Activated CD4-positive, alpha-beta T cell treated with anti-CD3 and anti-CD28 coated beads, Interleukin-10, Interleukin-2, amounts not matched to agents 100 ng/mL and 50 ng/mL, durations not matched to agents 16 hours and 8 hours (primary cell): ENCODE measurements around the gene POLD3.

Experiments
- DNase-seq: peaks from one replicate; pipeline ENCODE4 v3.0.0-alpha.2; 2020

POLD3 gene

DNA sequence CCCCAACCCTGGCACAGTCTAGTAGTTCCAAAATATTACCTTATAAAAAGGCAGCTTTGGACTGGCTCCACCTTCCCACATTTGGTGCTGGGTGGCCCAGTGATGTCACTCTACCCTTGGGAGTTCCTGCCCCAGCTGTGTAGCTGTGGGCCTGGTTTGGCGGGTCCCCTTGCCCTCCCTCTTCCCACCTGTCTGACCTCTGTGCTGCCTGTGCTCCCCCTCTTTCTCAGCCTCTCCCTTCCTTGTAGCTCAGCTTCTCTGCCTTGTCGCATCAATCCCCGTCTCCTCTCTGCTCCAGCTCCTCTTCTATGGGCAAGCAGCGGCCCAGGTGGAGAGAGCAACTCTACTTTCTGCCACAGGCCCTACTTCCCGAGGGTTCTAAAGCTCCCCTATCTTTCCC, 84.2 kb downstream of the POLD3 start:
- no peak for DNase-seq

DNA sequence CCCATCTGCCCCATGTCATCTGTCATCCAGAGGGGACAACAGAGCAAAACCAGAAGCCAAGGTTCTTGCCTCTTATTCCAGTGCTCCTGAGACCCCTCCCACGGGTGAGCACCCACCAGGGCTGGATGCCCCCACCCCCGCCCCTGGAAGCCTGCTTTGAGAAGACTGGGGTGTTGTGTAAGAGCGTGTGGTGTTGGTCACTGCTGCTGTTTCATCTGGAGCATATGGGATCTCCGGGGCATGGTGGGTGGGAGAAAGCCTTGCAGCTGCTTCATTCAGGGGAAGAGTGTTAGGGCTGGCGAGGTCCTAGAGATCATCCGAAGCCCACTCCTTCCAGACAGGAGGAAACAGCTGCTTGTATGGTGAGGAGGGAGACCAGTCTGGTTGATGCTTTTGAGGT, 84.7 kb downstream of the POLD3 start:
- no peak for DNase-seq

DNA sequence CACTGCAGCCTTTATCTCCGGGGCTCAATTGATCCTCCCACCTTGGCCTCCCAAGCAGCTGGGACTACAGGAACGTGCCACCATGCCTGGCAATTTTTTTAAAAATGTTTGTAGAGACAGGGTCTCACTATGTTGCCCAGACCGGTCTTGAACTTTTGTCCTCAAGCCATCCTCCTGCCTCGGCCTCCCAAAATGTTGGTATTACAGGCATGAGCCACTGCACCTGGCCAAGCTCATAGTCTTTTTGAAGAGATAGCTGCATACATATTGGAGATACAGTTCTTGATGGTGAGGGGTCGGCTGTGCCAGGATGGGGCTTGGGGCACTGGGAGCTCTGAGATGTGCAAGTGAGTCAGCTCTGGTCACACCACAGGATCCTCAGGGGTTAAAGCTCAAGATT, 85.7 kb downstream of the POLD3 start:
- DNase-seq: no peak

DNA sequence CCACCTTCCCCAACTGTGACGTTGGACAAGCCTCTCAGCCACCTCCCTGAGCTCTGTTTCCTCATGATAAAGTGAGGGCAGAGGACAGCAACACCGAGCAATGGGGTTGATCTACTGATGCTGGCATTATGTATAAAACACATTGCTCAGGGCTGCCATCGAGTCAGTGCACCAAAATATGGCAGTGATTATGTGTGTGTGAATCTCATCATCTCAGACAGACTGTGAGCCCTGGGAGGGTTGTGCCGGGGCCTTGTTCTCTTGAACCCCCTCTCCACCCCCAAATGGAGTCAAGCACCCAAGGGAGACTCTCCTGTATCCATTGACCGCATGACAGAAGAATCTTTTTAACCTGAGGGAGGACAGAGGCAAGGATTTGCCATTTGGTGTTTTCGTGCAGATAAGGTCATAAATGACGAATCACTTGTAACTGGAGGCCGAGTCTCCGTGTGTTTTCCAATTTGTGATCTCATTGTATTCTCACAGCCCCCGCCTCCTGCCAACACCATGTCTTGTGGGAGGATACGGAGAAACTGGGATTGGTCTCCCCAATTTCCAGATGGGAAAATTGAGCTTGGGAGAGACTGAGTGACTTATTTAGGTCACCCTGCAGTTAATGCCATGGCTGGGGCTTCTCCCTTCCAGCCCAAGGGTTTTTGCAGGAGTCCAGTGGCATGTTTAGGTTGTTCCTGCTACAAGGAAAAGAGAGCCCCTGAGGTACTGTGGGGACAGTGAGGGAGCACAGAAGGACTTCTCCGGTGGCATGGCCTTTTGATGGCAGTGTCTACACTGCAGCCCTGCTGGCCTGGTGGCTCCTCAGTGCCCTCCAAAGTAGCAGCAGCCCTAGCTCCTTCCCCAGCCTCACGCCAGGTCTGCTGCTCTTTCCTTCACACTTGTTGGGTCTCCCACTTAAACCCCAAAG, 86.5 kb downstream of the POLD3 start:
- no peak for DNase-seq

DNA sequence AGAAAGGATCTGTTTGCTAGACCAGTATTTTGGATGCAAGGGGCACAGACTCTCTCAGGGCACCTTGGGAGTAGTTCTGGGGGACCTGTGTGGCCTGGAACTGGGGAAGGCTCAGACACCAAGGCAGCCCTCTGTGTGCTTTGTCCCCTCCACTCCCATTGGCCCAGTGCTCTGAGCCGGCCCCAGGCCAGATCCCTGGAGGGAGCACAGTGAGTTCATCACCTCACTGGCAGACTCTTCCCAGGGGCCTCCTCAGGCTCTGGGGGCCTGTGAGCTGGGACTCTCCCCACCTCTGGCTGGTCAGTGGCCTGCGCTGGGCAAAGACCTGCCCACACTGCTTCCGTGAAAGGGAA, 87.1 kb downstream of the POLD3 start:
- no peak for DNase-seq

DNA sequence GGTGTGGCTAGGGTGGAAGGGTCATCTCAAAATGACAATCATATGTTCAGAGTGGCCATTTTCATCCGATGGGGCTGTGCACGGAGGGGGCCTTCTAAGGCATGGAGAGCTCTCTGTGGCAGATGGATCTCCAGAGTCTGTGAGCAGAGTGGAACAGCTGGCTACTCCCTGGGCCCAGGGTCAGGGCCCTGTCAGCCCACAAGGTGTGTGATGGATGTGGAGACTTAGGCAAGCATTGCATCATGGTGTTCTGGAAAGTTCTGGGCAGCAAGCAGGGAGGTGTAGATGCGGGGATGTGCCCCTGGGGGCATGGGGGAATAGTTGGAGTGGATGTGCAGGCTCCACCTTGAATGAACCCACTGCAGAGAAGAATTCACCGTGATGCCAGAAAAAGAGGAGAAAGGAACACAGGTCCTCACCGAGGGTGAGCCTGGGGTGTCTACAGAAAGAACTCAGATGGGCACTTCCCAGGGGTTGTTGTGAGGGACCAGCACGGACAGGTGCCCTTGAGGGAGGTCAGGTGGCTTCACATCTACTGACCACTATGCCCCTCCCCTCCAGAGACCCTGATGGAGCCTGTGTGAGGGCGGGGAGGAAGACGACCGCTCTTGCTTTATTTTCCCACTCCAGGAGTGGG, 87.8 kb downstream of the POLD3 start:
- no peak for DNase-seq

DNA sequence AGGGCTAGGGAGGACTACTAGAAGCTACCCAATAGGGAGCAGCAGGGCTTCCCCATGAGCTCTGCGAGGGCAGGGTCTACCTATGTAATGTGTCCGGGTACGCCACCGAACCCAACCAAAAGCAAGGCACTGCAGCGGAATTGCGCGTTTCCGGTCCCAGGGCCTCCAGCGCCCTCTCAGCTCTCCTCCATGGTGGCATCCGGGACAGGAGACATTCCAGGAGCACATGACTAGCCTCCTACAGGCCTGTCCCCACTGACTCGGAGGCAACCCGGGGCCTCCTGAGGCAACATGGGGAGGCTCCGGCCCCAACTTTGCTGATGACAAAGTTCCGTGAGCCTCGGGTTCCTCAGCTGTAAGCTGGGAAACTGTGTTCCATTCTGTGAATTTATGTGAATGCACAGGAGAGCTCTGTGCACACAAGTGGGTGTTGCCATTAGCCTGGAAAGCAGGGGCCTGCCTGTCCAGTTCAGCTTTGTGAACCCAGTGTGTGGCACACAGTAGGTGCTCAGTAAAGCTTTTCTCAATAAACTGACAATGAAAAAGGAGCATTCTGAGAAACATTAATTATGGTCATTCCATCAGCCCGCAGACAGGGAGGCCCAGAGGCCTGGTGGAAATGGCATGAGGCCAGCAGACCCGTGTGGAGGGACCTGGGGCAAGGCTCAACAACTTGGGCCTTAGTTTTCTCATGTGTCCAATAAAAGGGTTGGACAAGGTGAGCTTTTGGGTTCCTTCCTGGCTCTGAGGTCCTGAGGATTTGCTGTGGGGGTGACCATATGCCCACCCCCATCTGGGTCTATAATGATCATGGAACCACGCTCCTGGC, 88.5 kb downstream of the POLD3 start:
- no peak for DNase-seq

DNA sequence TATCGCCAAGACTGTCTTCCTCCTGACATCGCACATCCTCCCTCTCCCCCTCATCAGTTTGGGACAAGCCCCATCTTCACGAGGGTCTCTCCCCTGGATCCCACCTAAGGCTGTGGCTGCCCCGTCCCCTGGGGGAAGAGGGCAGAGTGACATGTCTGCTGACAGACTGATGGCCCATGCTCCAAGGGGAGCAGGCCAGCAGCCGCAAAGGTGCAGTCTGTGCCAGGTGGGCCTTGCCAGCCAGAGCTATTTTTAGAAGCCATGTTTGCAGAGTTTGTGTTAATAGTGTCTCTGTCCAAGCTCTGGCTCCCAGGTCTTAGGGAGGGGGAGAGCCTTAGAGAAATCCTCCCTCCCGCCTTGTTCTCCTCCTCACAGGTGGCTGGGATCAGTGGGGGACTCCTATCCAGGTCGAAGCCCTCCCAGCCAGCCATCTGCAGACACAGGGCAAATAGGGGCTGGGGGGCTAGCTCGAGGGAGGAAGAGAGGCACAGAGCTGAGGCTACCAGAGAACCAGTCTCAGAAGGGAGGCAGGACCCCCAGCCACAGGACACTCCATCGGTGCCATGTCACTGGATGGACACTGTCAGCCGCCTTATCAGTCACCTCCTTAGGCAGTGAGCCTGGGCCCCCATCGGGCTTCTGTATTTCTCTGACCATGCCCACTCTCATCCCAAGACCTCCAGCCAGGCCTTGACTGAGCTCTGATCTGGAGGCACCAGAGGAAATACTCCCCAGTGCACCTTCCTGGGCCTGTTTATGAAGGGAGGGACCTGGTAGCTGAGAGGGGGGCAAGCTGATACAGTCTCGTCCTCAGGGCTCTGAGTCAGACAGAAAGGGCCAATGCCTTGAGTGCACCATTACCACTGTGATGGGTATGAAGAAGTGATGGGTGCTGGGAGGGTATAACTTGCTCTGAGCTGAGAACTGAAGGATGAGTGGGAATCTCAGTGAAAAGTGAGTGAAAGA, 89.6 kb downstream of the POLD3 start:
- no peak for DNase-seq

DNA sequence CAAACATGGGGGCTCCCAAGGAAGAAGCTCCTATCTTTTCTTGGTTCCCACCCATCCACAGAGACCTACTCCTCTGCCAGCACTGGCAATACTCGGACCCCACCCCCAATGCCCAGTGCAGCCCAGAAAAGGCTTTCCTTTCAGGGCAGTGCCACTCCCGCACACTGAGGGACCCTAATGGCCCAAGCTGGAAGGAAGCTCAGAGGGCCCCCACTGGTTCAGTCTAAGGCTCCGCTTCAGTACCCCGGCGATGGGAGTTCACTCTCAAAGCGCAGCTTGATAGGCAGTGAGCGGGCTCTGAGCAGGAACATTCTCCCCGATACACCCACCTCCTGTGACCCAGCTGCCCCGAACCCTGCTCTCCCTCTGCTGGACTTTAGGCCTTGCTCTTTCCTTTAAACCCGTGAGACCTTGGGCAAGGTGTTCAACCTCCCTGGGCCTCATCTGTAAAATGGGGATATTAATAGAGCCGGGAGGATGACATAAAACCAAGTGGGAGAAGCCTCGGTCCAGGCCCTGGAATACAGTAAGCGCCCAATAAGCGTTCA, 90.4 kb downstream of the POLD3 start:
- DNase-seq: no peak

DNA sequence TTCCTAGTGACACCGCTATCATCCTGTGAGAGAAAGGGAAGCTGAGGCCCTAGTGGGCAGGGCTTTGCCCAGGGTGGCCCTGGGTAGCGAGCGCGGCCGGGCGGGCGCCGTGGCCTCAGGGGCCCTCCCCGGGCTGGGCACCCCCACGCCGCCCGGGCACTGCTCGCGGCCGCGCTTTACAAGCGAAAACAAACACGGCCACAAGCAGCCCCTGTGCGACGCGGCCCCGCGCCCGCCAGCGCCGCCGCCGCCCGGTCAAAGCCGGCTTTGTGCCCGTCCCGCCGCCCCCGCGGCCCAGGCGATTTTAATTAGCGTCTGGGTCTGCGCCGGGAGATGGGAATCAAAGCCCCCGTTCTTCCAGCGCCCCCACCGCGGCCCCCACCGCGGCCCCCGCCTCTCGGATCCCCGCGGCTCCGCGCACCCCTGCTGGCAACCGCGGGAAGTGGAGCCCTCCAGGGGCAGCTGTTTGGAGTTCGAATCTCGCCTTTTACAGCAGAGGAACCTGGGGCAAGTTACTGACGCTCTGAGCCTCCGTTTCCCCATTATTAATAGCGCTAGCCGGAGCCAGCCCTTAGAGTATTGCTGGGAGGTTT, 91.0 kb downstream of the POLD3 start:
- DNase-seq: peak; percentile 6

DNA sequence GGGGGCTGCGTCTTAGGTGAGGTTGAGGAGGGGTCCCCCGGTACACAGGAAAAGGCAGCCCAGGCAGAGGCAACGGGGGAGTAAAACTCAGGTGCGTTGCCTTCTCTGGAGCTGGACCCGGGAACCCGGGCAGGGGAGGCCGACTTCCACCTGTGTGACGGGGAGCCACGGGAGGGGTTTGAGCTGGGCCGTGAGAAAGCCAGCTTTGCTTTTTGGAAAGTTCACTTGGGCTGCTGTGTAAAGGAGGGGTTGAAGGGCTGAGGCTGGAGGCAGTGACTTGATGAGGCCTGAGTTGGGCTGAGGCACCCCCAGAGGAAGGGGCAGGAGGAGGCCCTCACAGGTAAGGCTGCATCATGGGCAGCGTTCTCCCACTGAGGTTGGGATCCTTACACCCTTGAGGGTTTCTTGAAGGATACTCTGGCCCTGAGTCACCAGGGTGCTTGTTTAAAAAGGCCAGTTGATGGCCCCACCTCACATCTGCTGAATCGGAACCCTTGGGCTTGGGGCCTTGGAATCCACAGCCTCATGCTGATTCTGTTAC, 91.6 kb downstream of the POLD3 start:
- no peak for DNase-seq

DNA sequence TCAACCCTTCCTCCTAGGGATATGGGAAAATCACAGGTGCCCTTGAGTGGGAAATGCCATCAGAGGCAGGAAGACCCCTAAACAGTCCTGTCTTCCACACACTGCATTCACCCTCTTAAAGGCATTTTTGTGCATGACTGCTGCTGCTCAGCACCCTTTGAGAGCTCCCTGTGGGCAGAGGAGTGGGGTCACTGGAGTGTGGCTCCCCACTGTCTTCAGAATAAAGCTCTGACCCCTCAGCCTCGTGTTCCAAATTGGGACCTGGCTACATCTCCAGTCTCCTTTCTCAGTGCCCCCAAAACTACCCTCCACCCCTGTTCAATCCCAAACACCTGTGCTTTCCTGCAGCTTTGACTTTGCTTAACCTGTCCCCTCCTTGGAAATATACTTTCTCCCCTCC, 92.3 kb downstream of the POLD3 start:
- DNase-seq: no peak

DNA sequence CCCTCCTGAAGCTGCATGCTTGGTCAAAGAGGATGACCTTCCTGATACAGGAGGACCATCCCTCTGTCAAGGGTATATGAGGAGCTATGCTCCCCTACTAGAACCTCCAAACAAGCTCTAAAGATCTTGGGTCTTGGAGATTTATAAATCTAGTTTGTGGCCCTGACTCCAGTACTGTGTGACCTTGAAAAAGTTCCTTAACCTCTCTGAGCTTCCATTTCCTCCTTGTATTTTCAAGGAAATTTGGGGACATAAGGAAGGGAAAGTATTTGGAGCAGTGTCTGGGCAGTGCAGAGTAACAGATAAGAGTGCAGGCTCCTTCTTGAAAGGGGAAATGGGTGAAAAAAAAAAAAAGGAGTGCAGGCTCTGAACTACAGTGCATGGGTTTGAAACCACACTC, 93.0 kb downstream of the POLD3 start:
- no peak for DNase-seq

DNA sequence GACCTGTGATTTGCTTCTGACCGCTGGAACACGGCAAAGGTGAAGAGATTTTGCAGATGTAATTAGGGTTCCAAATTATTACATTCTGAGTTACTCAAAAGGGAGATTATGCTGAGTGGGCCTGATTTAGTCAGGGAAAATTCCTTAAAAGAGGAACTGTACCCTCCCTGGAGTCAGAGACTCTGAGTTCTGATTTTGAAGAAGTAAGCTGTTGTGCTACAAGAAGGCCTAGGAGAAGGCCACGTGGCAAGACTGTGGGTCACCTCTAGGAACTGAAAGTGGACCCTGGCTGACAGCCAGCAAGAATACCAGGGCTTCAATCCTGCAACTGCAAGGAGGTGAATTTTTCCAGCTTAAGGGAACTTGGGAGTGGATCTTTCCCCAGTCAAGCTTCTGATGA, 93.5 kb downstream of the POLD3 start:
- no peak for DNase-seq

DNA sequence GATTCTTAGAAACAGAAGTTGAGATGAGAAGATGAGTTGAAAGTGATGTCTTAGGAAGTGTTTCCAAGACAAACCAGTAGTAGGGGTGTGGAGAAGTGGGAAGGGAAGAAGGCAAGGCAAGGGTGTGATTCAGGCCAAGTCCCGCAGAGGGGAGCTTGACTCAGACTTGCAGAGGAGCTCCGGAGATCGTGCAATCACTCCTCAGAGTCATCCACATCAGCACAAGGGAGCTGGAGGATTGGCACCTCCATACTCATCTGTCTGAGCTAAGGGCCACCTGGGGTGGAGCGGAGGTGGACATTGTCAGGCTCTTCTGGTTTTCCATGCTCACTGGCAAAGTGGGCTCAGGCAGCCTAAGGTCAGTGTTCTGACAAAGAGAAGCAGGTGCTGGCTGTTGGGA, 94.4 kb downstream of the POLD3 start:
- DNase-seq: no peak

DNA sequence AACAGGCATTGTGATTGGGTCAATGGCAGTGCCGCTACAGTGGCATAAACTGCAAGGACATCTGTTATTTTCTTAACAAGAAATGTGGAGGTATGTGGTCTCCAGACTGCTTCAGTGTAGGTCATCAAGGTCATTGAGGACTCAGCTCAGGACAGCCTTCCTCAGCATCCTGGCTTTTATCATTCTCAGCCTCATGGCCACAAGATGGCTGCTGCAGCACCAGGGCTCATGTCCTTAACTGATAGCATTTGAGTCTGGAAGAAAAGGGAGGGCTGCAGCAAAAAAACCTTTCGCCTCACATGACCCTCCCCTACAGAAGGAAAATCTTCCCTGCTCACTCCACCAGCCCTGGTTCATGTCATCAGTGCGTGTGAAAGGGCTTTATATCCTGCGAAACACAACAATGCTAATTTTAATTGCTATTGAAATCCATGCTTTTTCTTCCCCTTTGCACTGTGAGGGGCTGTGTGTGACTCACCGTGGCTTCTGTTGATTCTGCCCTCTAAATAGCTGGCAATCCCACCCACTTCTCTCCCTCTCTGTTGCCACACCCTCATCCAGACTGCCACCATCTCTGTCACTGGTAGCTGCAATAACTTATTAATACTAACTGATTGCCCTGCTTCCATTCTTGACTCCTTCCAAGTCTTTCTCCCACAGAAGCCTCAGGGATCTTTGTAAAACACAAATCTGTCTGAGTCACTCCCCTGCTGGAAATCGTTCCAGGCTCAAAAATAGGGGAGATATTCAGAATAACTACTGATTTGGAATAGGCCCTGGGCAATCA, 95.0 kb downstream of the POLD3 start:
- DNase-seq: no peak

DNA sequence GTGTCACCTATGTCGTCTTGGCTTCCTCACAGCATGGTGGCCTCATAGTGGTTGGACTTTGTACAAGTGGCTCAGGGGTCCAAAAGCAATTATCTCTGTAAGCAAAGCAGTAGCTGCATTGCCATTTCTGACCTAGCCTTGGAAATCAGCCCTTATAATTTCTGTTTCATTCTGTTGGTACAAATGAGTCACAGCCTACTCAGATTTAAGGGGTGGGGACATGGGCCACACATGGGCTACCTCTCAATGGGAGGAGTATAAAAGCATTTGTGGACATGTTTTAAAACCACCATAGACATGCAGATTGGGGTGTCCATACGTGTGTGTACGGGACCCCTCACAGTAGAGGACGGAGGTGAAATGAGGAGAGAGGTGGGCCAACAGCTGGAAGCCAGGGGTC, 97.3 kb downstream of the POLD3 start:
- DNase-seq: peak; percentile 4

DNA sequence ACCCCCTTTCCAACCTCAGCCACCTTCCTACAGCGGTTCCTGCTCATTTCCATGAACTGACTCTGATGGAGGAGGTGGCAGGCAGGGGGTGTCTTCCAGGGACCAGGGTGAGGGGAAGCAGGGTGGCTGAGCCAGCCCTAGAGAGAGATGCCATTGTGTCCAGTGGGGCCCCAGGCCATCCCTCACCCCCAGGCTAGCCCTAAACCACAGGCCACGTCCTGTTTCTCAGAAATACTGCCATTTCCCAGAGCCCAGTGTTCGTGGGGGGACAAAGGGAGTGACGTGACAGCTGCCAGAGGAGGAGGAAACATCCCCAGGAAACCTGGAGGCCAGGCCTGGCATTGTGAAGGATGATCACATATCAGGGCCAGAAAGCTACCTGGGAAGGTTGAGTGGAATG, 99.4 kb downstream of the POLD3 start:
- no peak for DNase-seq
